DND-41 (cell line): ENCODE measurements around the gene SC5D.

Experiments used
- EZH2 ChIP-seq: IDR thresholded peaks from 3 replicates; pipeline ENCODE4 v1.6.1; 2012; ENCODE audit warnings: borderline replicate concordance, low read depth, mild to moderate bottlenecking, moderate library complexity, low read length, inconsistent platforms; ENCODE audit not compliant: severe bottlenecking
- TF ChIP-seq, protein P1 (sequence below): IDR thresholded peaks from 2 replicates; pipeline ENCODE4 v1.5.1; 2012; ENCODE audit warnings: borderline replicate concordance, low read length, moderate library complexity, mild to moderate bottlenecking; ENCODE audit not compliant: poor library complexity, severe bottlenecking; ENCODE audit errors: extremely low read depth

DNA sequence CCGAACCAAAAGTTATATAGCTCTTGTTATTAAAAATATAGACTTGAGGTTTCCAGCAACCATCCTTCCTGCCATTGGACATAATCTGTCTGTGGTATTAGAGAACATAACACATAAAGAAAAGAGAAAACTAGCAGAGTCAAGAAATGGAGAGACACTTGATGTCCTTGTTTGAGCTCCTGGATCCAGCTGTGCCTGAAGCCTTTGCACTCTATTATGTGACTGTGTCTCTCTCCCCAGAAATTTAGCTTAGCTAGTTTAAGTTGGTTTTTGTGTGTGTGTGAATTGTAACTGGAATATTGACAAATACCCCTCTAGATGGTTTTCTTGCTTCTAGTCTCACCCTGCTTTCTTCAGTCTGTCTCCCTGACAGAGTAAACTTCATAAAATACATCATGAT is 61.6 kb downstream of the SC5D start:
- TF ChIP-seq, protein P1, sequence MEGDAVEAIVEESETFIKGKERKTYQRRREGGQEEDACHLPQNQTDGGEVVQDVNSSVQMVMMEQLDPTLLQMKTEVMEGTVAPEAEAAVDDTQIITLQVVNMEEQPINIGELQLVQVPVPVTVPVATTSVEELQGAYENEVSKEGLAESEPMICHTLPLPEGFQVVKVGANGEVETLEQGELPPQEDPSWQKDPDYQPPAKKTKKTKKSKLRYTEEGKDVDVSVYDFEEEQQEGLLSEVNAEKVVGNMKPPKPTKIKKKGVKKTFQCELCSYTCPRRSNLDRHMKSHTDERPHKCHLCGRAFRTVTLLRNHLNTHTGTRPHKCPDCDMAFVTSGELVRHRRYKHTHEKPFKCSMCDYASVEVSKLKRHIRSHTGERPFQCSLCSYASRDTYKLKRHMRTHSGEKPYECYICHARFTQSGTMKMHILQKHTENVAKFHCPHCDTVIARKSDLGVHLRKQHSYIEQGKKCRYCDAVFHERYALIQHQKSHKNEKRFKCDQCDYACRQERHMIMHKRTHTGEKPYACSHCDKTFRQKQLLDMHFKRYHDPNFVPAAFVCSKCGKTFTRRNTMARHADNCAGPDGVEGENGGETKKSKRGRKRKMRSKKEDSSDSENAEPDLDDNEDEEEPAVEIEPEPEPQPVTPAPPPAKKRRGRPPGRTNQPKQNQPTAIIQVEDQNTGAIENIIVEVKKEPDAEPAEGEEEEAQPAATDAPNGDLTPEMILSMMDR, result no peak
- TF ChIP-seq EZH2, result no peak
